ENCODE measurements around the gene VMP1. TPM values are rescaled to one million over a fixed set of nuclear protein-coding genes. Genes with fewer than 3 reads are reported as not detected.
"Not testable (repeated sequence)": the region's sequence is repeated elsewhere in the genome, so short reads cannot be mapped to it uniquely, and the experiment has no call there.

The VMP1 gene
- total and polyA plus RNA-seq, 2 of the 13 experiments (the other 11 are each of a cell fraction or from before 2014, with no cell fraction given), result 186 to 271 TPM

DNA sequence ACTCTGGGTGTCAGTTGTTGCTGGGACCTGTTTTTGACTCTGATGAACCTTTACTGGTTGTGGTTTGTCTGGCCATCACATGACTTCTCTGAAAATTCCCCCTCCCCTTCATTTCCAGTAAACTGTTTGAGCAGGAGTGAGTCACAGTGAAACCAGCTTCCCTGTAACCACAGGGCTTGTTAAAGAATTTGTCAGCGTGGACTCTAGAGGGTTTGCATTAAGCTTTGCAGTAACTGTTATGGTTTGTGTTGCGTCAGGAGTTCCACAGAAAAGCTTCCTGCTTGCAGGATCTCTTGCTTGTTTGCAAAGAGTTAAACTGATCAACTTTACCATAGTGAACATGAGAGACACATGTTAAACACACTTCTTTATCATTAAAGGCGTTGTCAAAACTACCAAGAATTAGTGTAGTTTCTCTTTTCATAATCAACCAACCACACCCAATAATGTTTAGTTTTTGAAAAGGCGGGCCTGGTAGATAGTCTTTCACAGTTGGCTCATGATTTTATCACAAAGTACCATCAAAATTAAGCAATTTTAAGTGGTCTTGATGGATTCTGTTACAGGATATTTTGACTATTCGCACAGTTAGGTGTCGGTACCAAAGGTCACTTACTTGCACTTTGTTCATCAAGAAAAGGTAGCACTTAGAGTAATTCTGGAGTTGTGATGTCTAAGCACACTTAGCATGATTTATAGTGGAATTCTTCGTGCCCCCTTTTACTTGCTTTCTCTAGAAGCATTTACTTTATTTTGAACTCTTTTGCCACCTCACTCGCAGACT, 79.3 kb downstream of the VMP1 start (continued):
- TF ChIP-seq, protein P1, sequence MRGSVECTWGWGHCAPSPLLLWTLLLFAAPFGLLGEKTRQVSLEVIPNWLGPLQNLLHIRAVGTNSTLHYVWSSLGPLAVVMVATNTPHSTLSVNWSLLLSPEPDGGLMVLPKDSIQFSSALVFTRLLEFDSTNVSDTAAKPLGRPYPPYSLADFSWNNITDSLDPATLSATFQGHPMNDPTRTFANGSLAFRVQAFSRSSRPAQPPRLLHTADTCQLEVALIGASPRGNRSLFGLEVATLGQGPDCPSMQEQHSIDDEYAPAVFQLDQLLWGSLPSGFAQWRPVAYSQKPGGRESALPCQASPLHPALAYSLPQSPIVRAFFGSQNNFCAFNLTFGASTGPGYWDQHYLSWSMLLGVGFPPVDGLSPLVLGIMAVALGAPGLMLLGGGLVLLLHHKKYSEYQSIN (CRISPR knock-in tag; IDR thresholded peaks at IDR 0.05; ENCODE audit: borderline replicate concordance), result no peak
- TF ChIP-seq ZNF10 (CRISPR knock-in tag; IDR thresholded peaks at IDR 0.05; ENCODE audit: borderline replicate concordance, low read depth) (no peak), ZNF260 (CRISPR knock-in tag; IDR thresholded peaks at IDR 0.05; ENCODE audit: borderline replicate concordance, low read depth) (no peak), POLR2G (IDR thresholded peaks at IDR 0.05; ENCODE audit: low read depth, low read length) (peak; percentile 92)
- TF ChIP-seq, protein P2, sequence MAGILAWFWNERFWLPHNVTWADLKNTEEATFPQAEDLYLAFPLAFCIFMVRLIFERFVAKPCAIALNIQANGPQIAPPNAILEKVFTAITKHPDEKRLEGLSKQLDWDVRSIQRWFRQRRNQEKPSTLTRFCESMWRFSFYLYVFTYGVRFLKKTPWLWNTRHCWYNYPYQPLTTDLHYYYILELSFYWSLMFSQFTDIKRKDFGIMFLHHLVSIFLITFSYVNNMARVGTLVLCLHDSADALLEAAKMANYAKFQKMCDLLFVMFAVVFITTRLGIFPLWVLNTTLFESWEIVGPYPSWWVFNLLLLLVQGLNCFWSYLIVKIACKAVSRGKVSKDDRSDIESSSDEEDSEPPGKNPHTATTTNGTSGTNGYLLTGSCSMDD (CRISPR knock-in tag; IDR thresholded peaks at IDR 0.05), result no peak
- TF ChIP-seq, protein P3, sequence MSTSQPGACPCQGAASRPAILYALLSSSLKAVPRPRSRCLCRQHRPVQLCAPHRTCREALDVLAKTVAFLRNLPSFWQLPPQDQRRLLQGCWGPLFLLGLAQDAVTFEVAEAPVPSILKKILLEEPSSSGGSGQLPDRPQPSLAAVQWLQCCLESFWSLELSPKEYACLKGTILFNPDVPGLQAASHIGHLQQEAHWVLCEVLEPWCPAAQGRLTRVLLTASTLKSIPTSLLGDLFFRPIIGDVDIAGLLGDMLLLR (CRISPR knock-in tag; IDR thresholded peaks at IDR 0.05), result no peak
- TF ChIP-seq, protein P4, sequence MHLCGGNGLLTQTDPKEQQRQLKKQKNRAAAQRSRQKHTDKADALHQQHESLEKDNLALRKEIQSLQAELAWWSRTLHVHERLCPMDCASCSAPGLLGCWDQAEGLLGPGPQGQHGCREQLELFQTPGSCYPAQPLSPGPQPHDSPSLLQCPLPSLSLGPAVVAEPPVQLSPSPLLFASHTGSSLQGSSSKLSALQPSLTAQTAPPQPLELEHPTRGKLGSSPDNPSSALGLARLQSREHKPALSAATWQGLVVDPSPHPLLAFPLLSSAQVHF (CRISPR knock-in tag; IDR thresholded peaks at IDR 0.05), result no peak

DNA sequence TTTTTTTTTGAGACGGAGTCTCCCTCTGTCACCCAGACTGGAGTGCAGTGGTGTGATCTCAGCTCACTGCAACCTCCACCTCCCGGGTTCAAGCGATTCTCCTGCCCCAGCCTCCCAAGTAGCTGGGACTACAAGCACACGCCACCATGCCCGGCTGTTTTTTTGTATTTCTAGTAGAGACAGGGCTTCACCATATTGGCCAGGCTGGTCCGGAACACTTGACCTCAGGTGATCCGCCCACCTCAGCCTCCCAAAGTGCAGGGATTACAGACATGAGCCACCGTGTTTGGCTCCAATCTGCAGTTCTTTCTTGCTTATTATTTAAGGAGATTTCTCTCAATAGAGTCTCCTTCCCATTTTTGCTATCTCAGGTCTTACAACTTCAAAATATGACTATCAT, 82.4 kb downstream of the VMP1 start:
- H3K4me3 ChIP-seq (replicated peaks in 1 of 3; ENCODE audit: insufficient read depth in 1 of 3, low read depth in 2 of 3, low read length in 3 of 3); H3K79me2 ChIP-seq (ENCODE audit: insufficient read depth, low read length); H3K27me3 ChIP-seq (ENCODE audit: control insufficient read depth in 1 of 2, insufficient read depth in 2 of 2, low read length in 2 of 2); BruUV-seq (replicated peaks); H3K9me3 ChIP-seq (ENCODE audit: low read length); H2AFZ ChIP-seq (ENCODE audit: low read length); CTCF ChIA-PET (ENCODE audit: low intra/inter-chr PET ratio, low total read pairs); H3K36me3 ChIP-seq (replicated peaks in 1 of 2; ENCODE audit: control insufficient read depth in 1 of 2, insufficient read depth in 2 of 2, low read length in 2 of 2); DNase-seq (ENCODE audit: low spot score); ATAC-seq; H4K20me1 ChIP-seq (ENCODE audit: insufficient read depth, low read length); FAIRE-seq; intact Hi-C loops (cut with micrococcal nuclease; ENCODE audit: unreplicated experiment): not testable (repeated sequence)
- Histone ChIP-seq H3K27ac (ENCODE audit: extremely low read length, insufficient read depth, low read length) (peak overlapping the region; percentile 97), H3K4me1 (ENCODE audit: insufficient read depth, low read length) (peaks cover 78% of the 10 kb centered on the region), H3K4me2 (ENCODE audit: low read depth, low read length) (peak overlapping the region; percentile 48), H3K9ac (ENCODE audit: insufficient read depth, low read depth, low read length) (peak overlapping the region; percentile 79)
- in situ Hi-C loops (cut with HindIII; ENCODE audit: extremely low pct_ligation_motif_present, low pct_unique_long_range_greater_than_20kb), result loop anchor here (5.0 kb wide), 2 partner anchors 33 to 47 kb away; no protein-coding TSS in a partner anchor
- POLR2A ChIA-PET, result interaction anchor here (0.6 to 9.8 kb wide), 10 partner anchors 8 to 619 kb away, joined by 3 to 501 read pairs (median 4); partner anchors contain the start of genes PTRH2 and VMP1
- 60% methylated on average over 8 of the region's 8 CpGs for WGBS (ENCODE audit: low lambda C conversion rate)
- TF ChIP-seq RFXANK (CRISPR knock-in tag; IDR thresholded peaks at IDR 0.05) (0 out of 2 replicates have a peak, but pooled peaks have one; percentile 17), CHD4 (IDR thresholded peaks at IDR 0.05; ENCODE audit: borderline replicate concordance, low read length) (0 out of 2 replicates have a peak, but pooled peaks have one; percentile 52)
- TF ChIP-seq, protein P5, sequence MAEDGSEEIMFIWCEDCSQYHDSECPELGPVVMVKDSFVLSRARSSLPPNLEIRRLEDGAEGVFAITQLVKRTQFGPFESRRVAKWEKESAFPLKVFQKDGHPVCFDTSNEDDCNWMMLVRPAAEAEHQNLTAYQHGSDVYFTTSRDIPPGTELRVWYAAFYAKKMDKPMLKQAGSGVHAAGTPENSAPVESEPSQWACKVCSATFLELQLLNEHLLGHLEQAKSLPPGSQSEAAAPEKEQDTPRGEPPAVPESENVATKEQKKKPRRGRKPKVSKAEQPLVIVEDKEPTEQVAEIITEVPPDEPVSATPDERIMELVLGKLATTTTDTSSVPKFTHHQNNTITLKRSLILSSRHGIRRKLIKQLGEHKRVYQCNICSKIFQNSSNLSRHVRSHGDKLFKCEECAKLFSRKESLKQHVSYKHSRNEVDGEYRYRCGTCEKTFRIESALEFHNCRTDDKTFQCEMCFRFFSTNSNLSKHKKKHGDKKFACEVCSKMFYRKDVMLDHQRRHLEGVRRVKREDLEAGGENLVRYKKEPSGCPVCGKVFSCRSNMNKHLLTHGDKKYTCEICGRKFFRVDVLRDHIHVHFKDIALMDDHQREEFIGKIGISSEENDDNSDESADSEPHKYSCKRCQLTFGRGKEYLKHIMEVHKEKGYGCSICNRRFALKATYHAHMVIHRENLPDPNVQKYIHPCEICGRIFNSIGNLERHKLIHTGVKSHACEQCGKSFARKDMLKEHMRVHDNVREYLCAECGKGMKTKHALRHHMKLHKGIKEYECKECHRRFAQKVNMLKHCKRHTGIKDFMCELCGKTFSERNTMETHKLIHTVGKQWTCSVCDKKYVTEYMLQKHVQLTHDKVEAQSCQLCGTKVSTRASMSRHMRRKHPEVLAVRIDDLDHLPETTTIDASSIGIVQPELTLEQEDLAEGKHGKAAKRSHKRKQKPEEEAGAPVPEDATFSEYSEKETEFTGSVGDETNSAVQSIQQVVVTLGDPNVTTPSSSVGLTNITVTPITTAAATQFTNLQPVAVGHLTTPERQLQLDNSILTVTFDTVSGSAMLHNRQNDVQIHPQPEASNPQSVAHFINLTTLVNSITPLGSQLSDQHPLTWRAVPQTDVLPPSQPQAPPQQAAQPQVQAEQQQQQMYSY (CRISPR knock-in tag; IDR thresholded peaks at IDR 0.05), result 0 out of 2 replicates have a peak, but pooled peaks have one; percentile 16
- TF ChIP-seq, protein P6, sequence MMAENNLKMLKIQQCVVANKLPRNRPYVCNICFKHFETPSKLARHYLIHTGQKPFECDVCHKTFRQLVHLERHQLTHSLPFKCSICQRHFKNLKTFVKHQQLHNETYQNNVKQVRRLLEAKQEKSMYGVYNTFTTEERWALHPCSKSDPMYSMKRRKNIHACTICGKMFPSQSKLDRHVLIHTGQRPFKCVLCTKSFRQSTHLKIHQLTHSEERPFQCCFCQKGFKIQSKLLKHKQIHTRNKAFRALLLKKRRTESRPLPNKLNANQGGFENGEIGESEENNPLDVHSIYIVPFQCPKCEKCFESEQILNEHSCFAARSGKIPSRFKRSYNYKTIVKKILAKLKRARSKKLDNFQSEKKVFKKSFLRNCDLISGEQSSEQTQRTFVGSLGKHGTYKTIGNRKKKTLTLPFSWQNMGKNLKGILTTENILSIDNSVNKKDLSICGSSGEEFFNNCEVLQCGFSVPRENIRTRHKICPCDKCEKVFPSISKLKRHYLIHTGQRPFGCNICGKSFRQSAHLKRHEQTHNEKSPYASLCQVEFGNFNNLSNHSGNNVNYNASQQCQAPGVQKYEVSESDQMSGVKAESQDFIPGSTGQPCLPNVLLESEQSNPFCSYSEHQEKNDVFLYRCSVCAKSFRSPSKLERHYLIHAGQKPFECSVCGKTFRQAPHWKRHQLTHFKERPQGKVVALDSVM (CRISPR knock-in tag; IDR thresholded peaks at IDR 0.05), result peak; percentile 78
